Endodermal cell (in vitro differentiated cells): Measurements from ENCODE around the gene HOXD11. TPM values are rescaled to one million over a fixed set of nuclear protein-coding genes. Genes with fewer than 3 reads are reported as not detected.

Experiments
- DNase-seq: peaks from one replicate; pipeline ENCODE4 v3.0.0-alpha.2; 2017
- H3K27ac ChIP-seq: 2 replicates; pipeline ENCODE4 v1.5.1; 2013; ENCODE audit warnings: mild to moderate bottlenecking, low read depth, low read length, moderate library complexity
- H3K27me3 ChIP-seq: 2 replicates; pipeline ENCODE4 v1.6.1; 2013; ENCODE audit warnings: mild to moderate bottlenecking, low read length, moderate library complexity; ENCODE audit not compliant: insufficient read depth, control insufficient read depth, poor library complexity, severe bottlenecking
- H3K36me3 ChIP-seq: 2 replicates; pipeline ENCODE4 v1.7.0; 2013; ENCODE audit warnings: mild to moderate bottlenecking, low read length, moderate library complexity; ENCODE audit not compliant: control insufficient read depth, insufficient read depth
- H3K4me1 ChIP-seq: one replicate; pipeline ENCODE4 v1.7.0; 2013; ENCODE audit warnings: low read length; ENCODE audit not compliant: control insufficient read depth, insufficient read depth
- H3K4me3 ChIP-seq: 2 replicates; pipeline ENCODE4 v1.5.1; 2013; ENCODE audit warnings: mild to moderate bottlenecking, low read length, moderate library complexity
- H3K9ac ChIP-seq: 2 replicates; pipeline ENCODE4 v1.6.1; 2013; ENCODE audit warnings: mild to moderate bottlenecking, low read length, moderate library complexity; ENCODE audit not compliant: poor library complexity, severe bottlenecking; ENCODE audit errors: extremely low read depth
- H3K9me3 ChIP-seq: 2 replicates; pipeline ENCODE4 v1.6.1; 2013; ENCODE audit warnings: mild to moderate bottlenecking, low read length, moderate library complexity; ENCODE audit not compliant: control insufficient read depth
- H3K27ac Mint-ChIP-seq: 2 replicates; pipeline ENCODE4 v1.8.0; 2020; ENCODE audit warnings: mixed read lengths
- H3K27me3 Mint-ChIP-seq: 2 replicates; pipeline ENCODE4 v1.8.0; 2021; ENCODE audit warnings: mild to moderate bottlenecking, mixed read lengths; ENCODE audit not compliant: insufficient read depth
- H3K36me3 Mint-ChIP-seq: 2 replicates; pipeline ENCODE4 v1.8.0; 2020; ENCODE audit warnings: low read depth, mixed read lengths
- H3K4me1 Mint-ChIP-seq: 2 replicates; pipeline ENCODE4 v1.8.0; 2020; ENCODE audit warnings: mixed read lengths
- H3K4me3 Mint-ChIP-seq: 2 replicates; pipeline ENCODE4 v1.8.0; 2020; ENCODE audit warnings: mild to moderate bottlenecking, moderate library complexity, mixed read lengths
- H3K9me3 Mint-ChIP-seq: 2 replicates; pipeline ENCODE4 v1.8.0; 2020; ENCODE audit warnings: mild to moderate bottlenecking, mixed read lengths
- WGBS, 2 experiments: methylation state at CpG; one replicate each; pipeline versions ENCODE4 v1.1.5 to v1.1.7; 2013; ENCODE audit warnings: missing lambda C conversion rate in 2 of 2, mixed read lengths in 1 of 2; ENCODE audit not compliant: insufficient coverage in 1 of 2, insufficient read length in 1 of 2; 5-methylcytosine and 5-hydroxymethylcytosine counted together
- total RNA-seq, 2 donors: library from RNA; stranded (reverse); fragmentation: NEBNext Ultra II Directional in 1 of 2; extraction: Animal tissue kit (Norgen Biotek cat#: 25700) in 1 of 2; gene quantifications; 2 replicates in 1 of 2; 3 replicates in 1 of 2; pipeline ENCODE4 v1.2.1, GENCODE V29; 2021
- TF ChIP-seq, protein P1 (sequence below): fragments of 200-600 bp; sonication (generic); conservative IDR thresholded peaks from 2 replicates; pipeline ENCODE4 v1.5.0; 2021; ENCODE audit warnings: antibody characterized with exemption, mild to moderate bottlenecking

Gene HOXD11
- total RNA-seq, 2 donors from 2014 or later: not detected

DNA sequence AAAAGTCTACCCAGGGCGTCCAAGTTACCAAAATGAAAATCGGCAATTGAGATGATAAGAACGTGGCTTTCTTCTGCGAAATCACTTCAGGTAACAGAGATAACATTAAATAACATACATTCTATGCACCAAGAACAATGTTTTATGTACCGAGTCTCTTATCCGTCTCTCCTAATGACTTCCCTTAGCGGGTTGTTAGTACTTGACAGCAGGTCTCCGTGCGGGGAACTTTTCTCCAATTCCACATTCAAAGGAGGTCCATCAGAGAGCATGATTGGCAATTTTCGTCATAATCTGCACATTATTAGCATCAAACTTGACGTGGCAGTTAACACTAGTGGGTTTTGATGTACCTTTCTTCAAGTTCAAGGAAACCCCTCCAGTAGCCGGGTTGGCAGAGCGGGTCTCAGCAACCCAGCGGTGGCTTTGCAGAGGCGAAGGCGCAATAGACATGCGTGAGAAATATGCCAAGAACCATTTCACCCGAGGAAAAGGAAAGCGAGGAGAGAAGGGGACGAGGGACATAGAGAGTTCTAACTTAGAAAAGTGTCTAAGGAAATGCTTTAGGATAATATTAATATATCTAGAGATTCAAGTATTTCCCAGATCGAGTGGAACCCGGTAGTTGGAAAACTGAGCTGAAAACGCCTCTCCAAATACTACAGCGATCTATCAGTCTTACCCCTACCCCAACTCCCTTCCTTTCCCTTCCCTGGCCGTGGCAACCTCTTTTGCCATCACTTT lies 28.4 kb upstream of the HOXD11 start:
- no peak overlapping the region for H3K9ac ChIP-seq
- H3K4me3 ChIP-seq: peak overlapping the region; percentile 79
- Mint-ChIP-seq H3K4me1 (peaks cover 27% of the 10 kb centered on the region), H3K4me3 (peak overlapping the region; percentile 54), H3K27ac (no peak overlapping the region), H3K27me3 (peaks cover 94% of the 10 kb centered on the region), H3K9me3 (peaks cover 5% of the 10 kb centered on the region), H3K36me3 (no peaks in the 10 kb centered on the region)
- DNase-seq: no peak
- 5 to 6% methylated on average over 20 to 25 of the region's 25 CpGs for WGBS, 2 experiments
- no peaks in the 10 kb centered on the region for H3K9me3 ChIP-seq
- H3K4me1 ChIP-seq: peaks cover 3% of the 10 kb centered on the region
- no peaks in the 10 kb centered on the region for H3K36me3 ChIP-seq
- TF ChIP-seq, protein P1, sequence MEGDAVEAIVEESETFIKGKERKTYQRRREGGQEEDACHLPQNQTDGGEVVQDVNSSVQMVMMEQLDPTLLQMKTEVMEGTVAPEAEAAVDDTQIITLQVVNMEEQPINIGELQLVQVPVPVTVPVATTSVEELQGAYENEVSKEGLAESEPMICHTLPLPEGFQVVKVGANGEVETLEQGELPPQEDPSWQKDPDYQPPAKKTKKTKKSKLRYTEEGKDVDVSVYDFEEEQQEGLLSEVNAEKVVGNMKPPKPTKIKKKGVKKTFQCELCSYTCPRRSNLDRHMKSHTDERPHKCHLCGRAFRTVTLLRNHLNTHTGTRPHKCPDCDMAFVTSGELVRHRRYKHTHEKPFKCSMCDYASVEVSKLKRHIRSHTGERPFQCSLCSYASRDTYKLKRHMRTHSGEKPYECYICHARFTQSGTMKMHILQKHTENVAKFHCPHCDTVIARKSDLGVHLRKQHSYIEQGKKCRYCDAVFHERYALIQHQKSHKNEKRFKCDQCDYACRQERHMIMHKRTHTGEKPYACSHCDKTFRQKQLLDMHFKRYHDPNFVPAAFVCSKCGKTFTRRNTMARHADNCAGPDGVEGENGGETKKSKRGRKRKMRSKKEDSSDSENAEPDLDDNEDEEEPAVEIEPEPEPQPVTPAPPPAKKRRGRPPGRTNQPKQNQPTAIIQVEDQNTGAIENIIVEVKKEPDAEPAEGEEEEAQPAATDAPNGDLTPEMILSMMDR: no peak
- H3K27me3 ChIP-seq: peaks cover 96% of the 10 kb centered on the region
- H3K27ac ChIP-seq: no peak overlapping the region

DNA sequence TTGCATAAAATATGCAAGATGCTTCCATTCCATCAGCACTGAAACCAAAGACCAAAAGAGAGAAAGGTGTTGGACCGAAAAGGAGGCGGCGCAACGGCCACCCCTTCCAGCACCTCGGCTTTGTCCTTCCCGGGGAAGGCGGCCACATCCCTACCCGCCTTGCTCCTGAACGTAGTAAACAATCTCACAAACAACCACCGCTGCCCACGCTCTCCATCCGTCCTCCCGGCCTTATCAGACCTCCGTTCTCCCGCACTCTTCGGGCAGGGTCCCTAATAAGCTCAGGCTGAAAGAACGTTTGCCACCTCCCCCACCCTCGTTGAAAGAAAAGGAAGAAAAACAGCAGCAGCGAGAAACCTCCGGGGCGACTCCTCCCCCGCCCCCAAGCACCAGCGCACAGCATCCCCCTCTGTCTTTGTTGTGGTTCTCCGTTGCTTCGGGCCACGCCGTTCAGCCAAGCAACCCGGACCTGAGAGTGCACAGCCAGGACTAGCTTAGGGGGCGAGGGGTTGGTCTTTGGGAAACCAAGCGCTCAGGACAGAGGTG lies 27.7 kb upstream of the HOXD11 start:
- Mint-ChIP-seq H3K36me3 (no peaks in the 10 kb centered on the region), H3K27ac (no peak overlapping the region), H3K27me3 (peaks cover 94% of the 10 kb centered on the region), H3K4me3 (peak overlapping the region; percentile 54), H3K9me3 (peaks cover 5% of the 10 kb centered on the region), H3K4me1 (peaks cover 31% of the 10 kb centered on the region)
- Histone ChIP-seq H3K27ac (no peak overlapping the region), H3K4me1 (peaks cover 4% of the 10 kb centered on the region), H3K9me3 (no peaks in the 10 kb centered on the region), H3K4me3 (peak overlapping the region; percentile 79), H3K27me3 (peaks cover 97% of the 10 kb centered on the region), H3K36me3 (no peaks in the 10 kb centered on the region), H3K9ac (no peak overlapping the region)
- peak; percentile 71 for DNase-seq
- TF ChIP-seq, protein P1: no peak
- WGBS, 2 experiments: 0 to 1% methylated on average over 3 to 30 of the region's 30 CpGs

DNA sequence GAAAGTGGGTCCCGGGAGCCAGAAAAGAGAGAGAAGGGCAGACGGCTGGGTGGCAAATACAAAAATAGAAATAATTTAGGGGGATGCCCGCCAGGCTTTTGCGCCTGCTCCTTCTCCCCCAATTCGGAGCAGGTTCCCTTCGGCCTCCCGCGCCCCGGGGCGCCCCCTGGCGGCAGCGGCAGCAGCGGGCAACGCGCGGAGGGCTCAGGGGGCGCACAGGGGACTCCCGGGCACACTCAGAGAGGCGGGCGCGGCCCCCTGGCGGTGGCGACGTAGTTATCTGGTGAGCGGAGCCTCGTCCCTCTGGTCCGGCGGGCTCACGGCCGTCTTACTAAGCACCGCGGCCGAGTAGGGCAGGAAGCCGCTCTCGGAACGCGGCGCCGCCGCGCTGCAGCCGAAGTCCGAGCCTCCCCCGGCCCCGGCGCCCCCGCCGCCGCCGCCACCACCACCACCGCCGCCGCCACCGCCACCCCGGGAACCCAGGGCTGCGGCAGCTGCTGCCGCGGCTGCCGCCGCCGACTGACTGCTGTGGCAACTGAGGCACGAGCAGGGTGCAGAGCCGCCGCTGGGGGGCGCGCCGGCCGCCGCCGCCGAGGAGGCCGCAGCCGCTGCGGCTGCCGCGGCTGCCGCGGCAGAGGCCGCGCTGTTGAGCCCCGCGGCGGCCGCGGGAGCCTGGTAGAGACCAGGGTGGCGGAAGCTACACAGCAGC lies 27.1 kb upstream of the HOXD11 start:
- 1% methylated on average over 15 to 86 of the region's 86 CpGs for WGBS, 2 experiments
- peak overlapping the region; percentile 79 for H3K4me3 ChIP-seq
- H3K4me1 Mint-ChIP-seq: peaks cover 37% of the 10 kb centered on the region
- no peak overlapping the region for H3K27ac Mint-ChIP-seq
- peaks cover 94% of the 10 kb centered on the region for H3K27me3 Mint-ChIP-seq
- no peak overlapping the region for H3K27ac ChIP-seq
- no peaks in the 10 kb centered on the region for H3K36me3 ChIP-seq
- H3K9me3 ChIP-seq: no peaks in the 10 kb centered on the region
- TF ChIP-seq, protein P1: peak; percentile 99
- no peaks in the 10 kb centered on the region for H3K36me3 Mint-ChIP-seq
- no peak overlapping the region for H3K9ac ChIP-seq
- DNase-seq: peak; percentile 95
- H3K4me3 Mint-ChIP-seq: peak overlapping the region; percentile 54
- H3K4me1 ChIP-seq: peaks cover 4% of the 10 kb centered on the region
- H3K27me3 ChIP-seq: peaks cover 97% of the 10 kb centered on the region
- peaks cover 5% of the 10 kb centered on the region for H3K9me3 Mint-ChIP-seq
